Tibial nerve (tissue), 3 donors: ENCODE results near the gene SFRP5.

ENCODE experiments used
- POLR2A ChIP-seq, 2 donors: fragments of 450-650 bp; IDR thresholded peaks; one replicate each; pipeline ENCODE4 v1.6.1; 2017; ENCODE audit warnings: antibody characterized with exemption in 2 of 2, mild to moderate bottlenecking in 2 of 2, moderate library complexity in 2 of 2
- TF ChIP-seq, protein P1 (sequence below), 5 experiments: fragments of 200-600 bp in 3 of 5; fragments of 450-650 bp in 2 of 5; sonication (generic) in 3 of 5; IDR thresholded peaks; one replicate each; pipeline ENCODE4 v1.5.1; 2016 to 2019; ENCODE audit warnings: antibody characterized with exemption in 5 of 5, mild to moderate bottlenecking in 3 of 5, moderate library complexity in 2 of 5

DNA sequence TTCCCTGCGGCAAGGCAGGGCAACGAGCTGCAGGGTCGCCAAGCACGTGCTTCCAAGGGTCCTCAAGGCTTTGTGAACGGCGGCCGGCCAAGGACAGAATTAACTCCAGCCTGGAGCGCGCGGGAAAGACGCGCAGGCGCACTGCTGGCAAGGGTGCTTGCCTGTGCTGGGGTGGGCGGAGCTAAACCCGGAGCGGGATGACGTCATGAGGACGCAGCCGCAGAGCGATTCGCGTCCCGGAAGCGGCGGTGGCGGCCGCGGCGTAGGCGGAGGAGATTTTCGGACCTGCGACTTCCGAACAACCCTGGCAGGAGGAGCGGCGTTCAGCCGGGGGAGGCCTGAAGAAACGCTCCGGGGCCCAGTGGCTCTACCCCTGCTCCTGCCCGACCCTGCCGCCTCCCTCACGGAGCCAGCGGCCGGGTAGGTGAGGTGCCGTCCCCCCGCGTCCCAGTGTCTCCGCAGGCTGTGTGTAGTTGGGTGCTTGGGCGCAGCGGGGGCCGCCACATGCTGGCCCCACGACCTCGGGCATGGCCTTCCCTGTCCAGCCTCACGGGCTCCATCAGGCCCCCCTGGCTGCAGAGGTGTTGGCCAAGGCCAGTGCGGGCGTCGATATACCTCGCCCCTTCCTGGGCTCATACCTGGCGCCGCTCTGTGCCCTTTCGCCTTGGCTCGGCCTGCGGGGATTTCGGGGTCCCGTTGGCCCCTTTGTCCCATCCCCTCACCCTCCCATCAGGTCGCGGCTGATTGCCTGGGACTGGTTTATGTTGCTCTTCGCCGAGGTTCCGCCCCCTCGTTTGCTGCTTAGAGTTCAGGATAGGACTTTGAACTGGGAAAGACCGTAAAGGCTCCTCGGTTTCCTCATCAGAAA lies 34.7 kb downstream of the SFRP5 start, which contains the start of gene ZFYVE27:
- TF ChIP-seq, protein P1, sequence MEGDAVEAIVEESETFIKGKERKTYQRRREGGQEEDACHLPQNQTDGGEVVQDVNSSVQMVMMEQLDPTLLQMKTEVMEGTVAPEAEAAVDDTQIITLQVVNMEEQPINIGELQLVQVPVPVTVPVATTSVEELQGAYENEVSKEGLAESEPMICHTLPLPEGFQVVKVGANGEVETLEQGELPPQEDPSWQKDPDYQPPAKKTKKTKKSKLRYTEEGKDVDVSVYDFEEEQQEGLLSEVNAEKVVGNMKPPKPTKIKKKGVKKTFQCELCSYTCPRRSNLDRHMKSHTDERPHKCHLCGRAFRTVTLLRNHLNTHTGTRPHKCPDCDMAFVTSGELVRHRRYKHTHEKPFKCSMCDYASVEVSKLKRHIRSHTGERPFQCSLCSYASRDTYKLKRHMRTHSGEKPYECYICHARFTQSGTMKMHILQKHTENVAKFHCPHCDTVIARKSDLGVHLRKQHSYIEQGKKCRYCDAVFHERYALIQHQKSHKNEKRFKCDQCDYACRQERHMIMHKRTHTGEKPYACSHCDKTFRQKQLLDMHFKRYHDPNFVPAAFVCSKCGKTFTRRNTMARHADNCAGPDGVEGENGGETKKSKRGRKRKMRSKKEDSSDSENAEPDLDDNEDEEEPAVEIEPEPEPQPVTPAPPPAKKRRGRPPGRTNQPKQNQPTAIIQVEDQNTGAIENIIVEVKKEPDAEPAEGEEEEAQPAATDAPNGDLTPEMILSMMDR (IDR thresholded peaks at IDR 0.05): peak in 2 of 5 experiments; percentile 19 to 26
- peak; percentile 91 to 96 for TF ChIP-seq POLR2A (IDR thresholded peaks at IDR 0.05)
